SKM-1 (cell line): ENCODE data around the gene CFAP99.

Experiments
- DNase-seq: peaks from one replicate; lab custom pipeline; 2025; ENCODE audit not compliant: unreplicated experiment; lab: John Stamatoyannopoulos, UW

Gene CFAP99

GRCh38 chr4:2390146-2390545 lies 28.6 kb upstream of the CFAP99 start:
- no peak for DNase-seq

- DNase-seq, result no peak
These were observed 27.9 kb upstream of the CFAP99 start for GRCh38 chr4:2390784-2391421.

GRCh38 chr4:2393353-2394270 lies 25.1 kb upstream of the CFAP99 start:
- DNase-seq, result no peak

- DNase-seq, result no peak
These were observed 24.2 kb upstream of the CFAP99 start for GRCh38 chr4:2394528-2394927.

GRCh38 chr4:2395038-2395437 lies 23.7 kb upstream of the CFAP99 start:
- DNase-seq, result no peak

- DNase-seq, result no peak
These were observed 23.2 kb upstream of the CFAP99 start for GRCh38 chr4:2395584-2395983.

GRCh38 chr4:2396781-2397368 lies 21.9 kb upstream of the CFAP99 start:
- no peak for DNase-seq

GRCh38 chr4:2397596-2398379 lies 21.0 kb upstream of the CFAP99 start:
- DNase-seq, result no peak

GRCh38 chr4:2399216-2399615 lies 19.5 kb upstream of the CFAP99 start:
- DNase-seq, result no peak

GRCh38 chr4:2399631-2400190 lies 19.0 kb upstream of the CFAP99 start:
- DNase-seq, result no peak

GRCh38 chr4:2400841-2401609 lies 17.7 kb upstream of the CFAP99 start:
- no peak for DNase-seq

GRCh38 chr4:2401610-2401983 lies 17.2 kb upstream of the CFAP99 start:
- DNase-seq, result no peak

- no peak for DNase-seq
These were observed 16.5 kb upstream of the CFAP99 start for GRCh38 chr4:2402048-2402842.

- DNase-seq, result no peak
These were observed 15.8 kb upstream of the CFAP99 start for GRCh38 chr4:2402941-2403340.

GRCh38 chr4:2406406-2406805 lies 12.3 kb upstream of the CFAP99 start:
- no peak for DNase-seq

GRCh38 chr4:2406920-2407319 lies 11.8 kb upstream of the CFAP99 start:
- DNase-seq, result no peak

- no peak for DNase-seq
These were observed 10.8 kb upstream of the CFAP99 start for GRCh38 chr4:2407991-2408342.

GRCh38 chr4:2408401-2408958 lies 10.3 kb upstream of the CFAP99 start:
- DNase-seq, result no peak

GRCh38 chr4:2408976-2409375 lies 9.8 kb upstream of the CFAP99 start:
- no peak for DNase-seq
